ENCODE data around the gene MMP20. TPM values are rescaled to one million over a fixed set of nuclear protein-coding genes. Genes with fewer than 3 reads are reported as not detected.

The MMP20 gene
- total RNA-seq, 1 donor from 2014 or later, result not detected

Other genes starting within 250 kb of the MMP20 start
- 156 TPM for gene TMEM123, start 172.6 kb downstream of the MMP20 start, total RNA-seq
- 1.5 TPM for gene MMP7, start 94.6 kb downstream of the MMP20 start, total RNA-seq
- not detected for gene MMP27, start 80.4 kb upstream of the MMP20 start, total RNA-seq
- 0.50 TPM for gene MMP8, start 99.6 kb upstream of the MMP20 start, total RNA-seq
- gene MMP10, start 155.3 kb upstream of the MMP20 start, total RNA-seq, result not detected
- gene MMP1, start 172.8 kb upstream of the MMP20 start, total RNA-seq, result not detected
- gene MMP3, start 218.3 kb upstream of the MMP20 start, total RNA-seq, result not detected
- not detected for gene MMP12, start 249.7 kb upstream of the MMP20 start, total RNA-seq